PC-3 (cell line): ENCODE measurements around the gene ZNF512B.

ENCODE experiments used
- CTCF ChIP-seq: fragments of 300-600 bp; sonication (generic); conservative IDR thresholded peaks from 2 replicates; pipeline ENCODE4 v1.5.1; 2017; ENCODE audit warnings: antibody characterized with exemption, low read depth, mild to moderate bottlenecking, low read length
- EZH2phosphoT487 ChIP-seq: fragments of 300-600 bp; sonication (generic); IDR thresholded peaks from 2 replicates; pipeline ENCODE4 v1.6.1; 2018; ENCODE audit warnings: mild to moderate bottlenecking, antibody characterized with exemption, low read length, borderline replicate concordance

GRCh38 chr20:64011366-64011779 is 41.6 kb upstream of the ZNF512B start:
- TF ChIP-seq CTCF (no peak), EZH2phosphoT487 (no peak)
